T-helper 2 cell treated with Interferon-gamma antibody and Interleukin-4, amounts not matched to agents 5 μg/mL and 100 μg/mL, for 36 hours (primary cell): ENCODE results near the gene CDT1.
A peak's percentile ranks its signal among the peaks of the same experiment; 100 is the strongest.

ENCODE experiments used
- DNase-seq: peaks from one replicate; pipeline ENCODE4 v3.0.0; 2021; ENCODE audit warnings: low spot score
- H3K27ac Mint-ChIP-seq: one replicate; pipeline ENCODE4 v1.8.0; 2021; ENCODE audit warnings: mild to moderate bottlenecking, mixed read lengths
- H3K27me3 Mint-ChIP-seq: one replicate; pipeline ENCODE4 v1.8.0; 2021; ENCODE audit warnings: low read depth, mixed read lengths
- H3K36me3 Mint-ChIP-seq: one replicate; pipeline ENCODE4 v1.8.0; 2021; ENCODE audit warnings: low read depth, mixed read lengths
- H3K4me1 Mint-ChIP-seq: one replicate; pipeline ENCODE4 v1.8.0; 2021; ENCODE audit warnings: low read depth, mixed read lengths
- H3K4me3 Mint-ChIP-seq: one replicate; pipeline ENCODE4 v1.8.0; 2022; ENCODE audit warnings: mild to moderate bottlenecking, moderate library complexity, mixed read lengths
- H3K9me3 Mint-ChIP-seq: one replicate; pipeline ENCODE4 v1.8.0; 2021; ENCODE audit warnings: mixed read lengths

CDT1 gene

DNA sequence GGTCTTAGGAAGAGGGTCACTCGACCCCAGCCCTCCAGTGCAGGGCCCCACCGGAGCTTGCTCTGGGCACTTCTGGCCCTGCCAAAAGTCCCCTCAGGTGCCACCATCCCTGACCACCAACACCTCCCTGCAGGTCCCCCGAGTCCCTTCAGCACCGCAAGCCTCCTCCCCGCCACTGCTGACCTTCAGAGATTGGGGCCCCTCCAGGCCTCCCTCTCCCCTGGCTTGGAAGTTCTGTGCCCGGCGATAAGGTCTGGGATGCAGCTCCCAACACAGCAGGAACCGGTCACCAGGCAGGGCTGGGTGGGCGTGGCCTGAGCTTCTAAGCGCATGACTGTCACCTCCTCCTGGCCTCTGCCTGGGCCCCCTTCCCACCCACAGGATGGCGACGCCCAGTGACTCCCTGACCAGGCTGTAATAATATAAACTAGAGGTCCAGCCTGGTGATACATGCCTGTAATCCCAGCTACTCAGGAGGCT lies 29.7 kb upstream of the CDT1 start:
- H3K27ac Mint-ChIP-seq: no peak overlapping the region
- peaks cover 4% of the 10 kb centered on the region for H3K36me3 Mint-ChIP-seq
- H3K4me1 Mint-ChIP-seq: peaks cover 1% of the 10 kb centered on the region
- H3K27me3 Mint-ChIP-seq: no peaks in the 10 kb centered on the region
- no peak overlapping the region for H3K4me3 Mint-ChIP-seq
- DNase-seq: no peak
- H3K9me3 Mint-ChIP-seq: no peaks in the 10 kb centered on the region

DNA sequence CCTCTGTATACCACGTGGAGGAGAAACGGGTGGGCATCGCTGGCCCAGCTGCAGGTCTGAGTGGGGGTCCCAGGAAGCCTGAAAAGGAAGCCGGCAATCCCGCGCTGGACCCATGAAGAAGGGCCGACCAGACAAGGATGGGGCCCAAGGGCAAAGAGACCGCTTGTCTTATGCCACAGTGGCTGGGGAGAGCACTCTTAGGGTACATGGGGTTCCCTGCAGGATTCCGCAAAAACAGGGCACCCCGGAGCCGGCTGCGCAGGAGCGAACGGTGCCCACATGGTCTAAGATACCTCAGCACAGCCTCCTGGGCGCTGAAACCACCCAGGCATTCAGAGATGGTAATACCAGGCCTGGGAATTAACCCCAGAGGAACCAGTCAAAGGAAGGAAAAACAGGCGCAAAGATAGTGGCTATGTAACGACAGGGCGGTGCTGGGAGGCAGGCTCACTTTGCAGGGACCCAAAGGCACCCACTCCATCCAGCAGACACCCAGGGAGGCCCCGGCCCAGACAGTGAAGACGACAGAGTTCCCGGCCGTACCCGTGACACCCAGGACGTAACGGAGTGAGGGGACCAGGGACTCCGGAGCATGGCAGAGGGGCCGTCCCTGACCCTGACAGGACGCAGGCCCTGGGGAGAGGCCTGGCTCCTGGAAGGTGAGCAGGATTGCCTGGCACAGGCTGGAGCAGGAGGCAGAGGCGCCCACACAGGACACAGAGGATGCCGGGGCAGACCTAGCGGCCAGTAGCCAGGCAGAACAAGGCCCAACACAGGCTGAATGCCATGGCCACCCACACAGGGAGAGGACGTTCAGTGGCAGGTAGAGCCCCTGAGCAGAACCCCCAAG lies 28.8 kb upstream of the CDT1 start:
- Mint-ChIP-seq H3K27ac (no peak overlapping the region), H3K9me3 (no peaks in the 10 kb centered on the region), H3K4me3 (no peak overlapping the region), H3K36me3 (no peaks in the 10 kb centered on the region), H3K27me3 (no peaks in the 10 kb centered on the region), H3K4me1 (peaks cover 1% of the 10 kb centered on the region)
- no peak for DNase-seq

DNA sequence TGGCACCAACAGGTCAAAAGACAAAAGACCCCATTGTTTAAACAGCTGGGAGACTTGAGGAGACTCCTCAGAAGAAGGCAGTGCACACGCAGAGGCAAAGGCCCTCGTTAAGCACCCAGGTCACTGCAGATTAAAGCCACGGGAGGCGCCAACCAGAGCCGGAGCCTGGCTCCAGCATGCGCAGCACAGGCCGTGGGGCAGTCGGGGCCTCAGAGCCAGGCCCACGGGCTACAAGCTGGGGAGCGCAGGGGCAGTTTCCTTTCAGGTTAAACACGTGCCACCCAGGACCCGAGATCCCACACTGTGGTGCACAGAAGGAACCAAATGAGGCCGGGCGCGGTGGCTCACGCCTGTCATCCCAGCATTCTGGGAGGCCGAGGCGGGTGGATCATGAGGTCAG lies 27.8 kb upstream of the CDT1 start:
- no peaks in the 10 kb centered on the region for H3K36me3 Mint-ChIP-seq
- H3K4me1 Mint-ChIP-seq: peaks cover 10% of the 10 kb centered on the region
- peak overlapping the region; percentile 15 for H3K27ac Mint-ChIP-seq
- H3K27me3 Mint-ChIP-seq: no peaks in the 10 kb centered on the region
- no peak overlapping the region for H3K4me3 Mint-ChIP-seq
- no peak for DNase-seq
- H3K9me3 Mint-ChIP-seq: no peaks in the 10 kb centered on the region

DNA sequence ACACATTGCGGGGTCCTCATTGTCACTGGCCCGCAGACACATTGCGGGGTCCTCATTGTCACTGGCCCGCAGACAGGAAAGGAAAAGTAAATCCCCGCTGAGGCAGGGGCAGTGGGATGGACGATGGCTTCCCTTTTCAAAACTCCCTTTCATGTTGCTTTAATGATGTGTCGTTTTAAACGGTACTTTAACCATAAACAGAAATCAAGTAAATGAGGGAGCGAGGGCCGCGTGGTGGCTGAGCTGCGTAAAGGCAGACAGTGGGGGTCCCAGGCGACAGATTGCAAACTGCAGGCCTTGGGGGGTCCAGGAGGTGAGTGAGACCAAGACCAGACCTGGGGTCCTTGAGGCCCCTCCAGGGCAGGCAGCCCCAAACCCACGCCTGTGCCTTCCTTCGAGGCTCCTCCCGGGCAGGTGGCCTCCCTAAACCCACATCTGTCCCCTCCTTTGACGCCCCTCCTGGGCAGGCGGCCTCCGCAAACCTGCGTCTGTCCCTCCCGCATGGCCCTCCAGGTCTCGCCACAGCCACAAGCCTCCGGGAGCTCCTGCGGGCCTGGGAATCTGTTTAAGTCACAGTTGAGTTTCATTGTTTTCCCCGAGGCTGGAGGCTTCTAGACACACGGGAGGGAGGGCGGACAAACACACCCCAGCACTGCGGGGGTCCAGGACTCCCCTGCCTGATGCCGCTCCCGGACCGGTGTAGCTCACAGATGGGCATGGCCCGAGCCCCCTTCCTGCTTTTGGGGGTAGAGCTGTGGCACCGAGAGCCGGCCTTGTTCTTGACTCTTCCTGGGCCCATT lies 25.9 kb upstream of the CDT1 start:
- H3K4me1 Mint-ChIP-seq: peaks cover 28% of the 10 kb centered on the region
- H3K9me3 Mint-ChIP-seq: no peaks in the 10 kb centered on the region
- no peak overlapping the region for H3K27ac Mint-ChIP-seq
- peaks cover 4% of the 10 kb centered on the region for H3K36me3 Mint-ChIP-seq
- DNase-seq: no peak
- no peak overlapping the region for H3K4me3 Mint-ChIP-seq
- H3K27me3 Mint-ChIP-seq: no peaks in the 10 kb centered on the region

DNA sequence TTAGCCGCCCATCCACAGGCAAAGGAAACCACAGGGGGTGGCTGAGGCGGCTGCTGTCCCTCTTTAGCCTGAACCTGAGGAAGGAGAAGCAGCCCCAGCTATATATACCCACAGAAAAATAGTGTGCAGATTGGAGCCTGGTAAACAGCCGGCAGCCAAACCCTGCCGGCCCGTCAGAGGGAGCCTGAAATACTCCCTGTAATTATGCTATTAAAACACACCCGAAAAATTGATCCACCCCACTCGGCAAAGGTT lies 25.4 kb upstream of the CDT1 start:
- H3K36me3 Mint-ChIP-seq: peaks cover 8% of the 10 kb centered on the region
- no peak overlapping the region for H3K27ac Mint-ChIP-seq
- no peaks in the 10 kb centered on the region for H3K27me3 Mint-ChIP-seq
- H3K4me1 Mint-ChIP-seq: peaks cover 33% of the 10 kb centered on the region
- H3K9me3 Mint-ChIP-seq: no peaks in the 10 kb centered on the region
- H3K4me3 Mint-ChIP-seq: no peak overlapping the region
- no peak for DNase-seq

DNA sequence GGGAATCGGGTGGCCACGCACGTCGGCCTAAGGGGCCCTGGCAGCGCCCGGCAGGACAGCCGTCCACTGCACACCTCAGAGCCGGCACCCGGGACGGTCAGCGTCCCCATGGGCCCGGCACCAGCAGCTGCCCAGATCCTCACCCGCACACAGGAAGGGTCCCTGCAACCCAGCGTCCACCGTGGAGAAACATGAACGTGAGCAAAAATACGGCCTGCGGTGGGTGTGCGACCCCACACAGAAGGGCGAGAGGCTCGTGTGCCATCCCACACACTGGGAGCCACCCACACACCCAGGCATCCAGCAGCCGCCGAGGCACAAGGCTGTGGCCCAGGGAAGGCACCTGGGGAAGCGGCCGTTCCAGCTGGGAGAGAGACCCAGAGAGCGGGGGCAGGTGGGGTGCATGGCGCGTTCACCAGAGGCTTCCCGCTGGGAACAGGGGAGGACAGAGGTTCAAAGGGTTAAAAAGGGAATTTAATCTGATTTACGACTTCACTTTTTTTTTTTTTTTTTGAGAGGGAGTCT lies 25.0 kb upstream of the CDT1 start:
- no peaks in the 10 kb centered on the region for H3K27me3 Mint-ChIP-seq
- no peak for DNase-seq
- peaks cover 34% of the 10 kb centered on the region for H3K4me1 Mint-ChIP-seq
- no peak overlapping the region for H3K27ac Mint-ChIP-seq
- no peaks in the 10 kb centered on the region for H3K9me3 Mint-ChIP-seq
- H3K36me3 Mint-ChIP-seq: peaks cover 8% of the 10 kb centered on the region
- no peak overlapping the region for H3K4me3 Mint-ChIP-seq

DNA sequence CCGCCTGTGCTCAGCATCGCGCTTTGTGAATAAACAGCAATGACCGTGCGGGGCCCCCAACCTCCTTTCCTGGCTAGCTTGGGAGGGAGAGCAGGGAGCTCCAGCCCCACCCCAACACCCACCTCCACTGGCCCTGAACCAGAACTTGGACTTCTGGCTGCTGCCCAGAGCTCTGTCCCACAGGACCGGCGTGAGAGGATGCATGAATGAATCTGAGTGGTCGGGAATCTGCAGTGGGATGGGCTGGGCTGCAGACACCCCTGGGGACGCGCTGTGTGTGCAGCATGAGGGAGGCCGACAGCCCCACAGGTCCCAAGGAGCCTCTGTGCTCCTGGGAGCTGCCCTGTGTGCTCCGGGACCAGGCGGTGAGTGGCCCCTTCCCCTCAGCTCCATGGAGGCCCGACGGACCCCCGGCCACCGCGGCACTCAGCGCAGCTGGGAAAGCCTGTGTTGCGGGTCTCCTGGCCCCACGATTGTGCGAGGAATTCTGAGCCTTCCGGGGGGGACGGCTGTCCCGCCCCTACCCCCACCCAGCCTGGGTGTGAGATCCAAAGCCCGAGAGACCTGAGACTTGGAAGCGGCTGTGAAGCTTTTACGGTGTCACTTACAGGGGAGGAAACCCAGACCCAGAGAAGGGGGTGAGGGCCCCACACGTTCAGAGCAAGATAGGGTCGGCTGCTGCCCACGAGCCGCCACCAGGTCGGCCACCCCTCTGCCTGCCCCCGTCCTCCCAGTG lies 24.0 kb upstream of the CDT1 start:
- Mint-ChIP-seq H3K36me3 (peaks cover 8% of the 10 kb centered on the region), H3K4me1 (peaks cover 34% of the 10 kb centered on the region), H3K27ac (peak overlapping the region; percentile 87), H3K27me3 (no peaks in the 10 kb centered on the region), H3K4me3 (peak overlapping the region; percentile 88), H3K9me3 (no peaks in the 10 kb centered on the region)
- no peak for DNase-seq

DNA sequence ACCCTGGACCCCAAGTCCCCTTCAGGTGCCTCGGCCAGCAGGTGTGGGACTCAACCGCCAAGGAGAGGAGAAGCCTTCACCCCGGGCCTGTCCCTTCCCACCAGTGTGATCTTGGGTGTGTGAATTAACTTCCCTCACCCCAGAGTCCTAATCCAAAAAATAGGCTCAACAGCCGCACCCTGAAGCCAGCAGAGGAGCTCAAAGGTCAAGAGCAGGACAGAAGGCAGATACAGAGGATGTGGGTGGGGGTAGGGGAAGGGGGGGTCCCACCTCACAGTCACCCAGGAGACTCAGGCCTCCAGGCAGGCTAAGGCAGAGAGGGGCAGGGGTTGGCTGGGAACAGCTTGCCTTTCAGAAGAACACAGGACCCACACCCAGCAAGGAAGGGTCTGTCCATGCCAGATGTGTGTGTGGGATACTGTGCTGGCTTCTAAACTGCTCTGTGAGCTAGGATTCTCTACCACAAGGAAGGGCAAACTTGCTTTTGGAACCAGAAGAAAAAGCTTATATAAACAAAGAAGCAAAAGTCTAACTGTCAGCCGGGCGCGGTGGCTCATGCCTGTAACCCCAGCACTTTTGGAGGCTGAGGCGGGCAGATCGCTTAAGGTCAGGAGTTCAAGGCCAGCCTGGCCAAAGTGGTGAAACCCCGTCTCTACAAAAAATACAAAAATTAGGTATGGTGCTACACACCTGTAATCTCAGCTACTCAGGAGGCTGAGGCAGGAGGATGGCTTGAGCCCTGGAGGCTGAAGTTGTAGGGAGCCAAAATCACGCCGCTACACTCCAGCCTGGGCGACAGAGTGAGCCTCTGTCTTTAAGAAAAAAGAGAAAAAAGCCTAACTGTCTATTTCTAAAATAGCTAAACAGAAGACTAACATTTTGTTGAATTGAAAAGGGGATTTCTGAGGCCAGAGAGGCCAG lies 23.2 kb upstream of the CDT1 start:
- Mint-ChIP-seq H3K4me3 (peak overlapping the region; percentile 88), H3K27me3 (no peaks in the 10 kb centered on the region), H3K36me3 (peaks cover 8% of the 10 kb centered on the region), H3K27ac (peak overlapping the region; percentile 87), H3K4me1 (peaks cover 34% of the 10 kb centered on the region), H3K9me3 (no peaks in the 10 kb centered on the region)
- DNase-seq: no peak

DNA sequence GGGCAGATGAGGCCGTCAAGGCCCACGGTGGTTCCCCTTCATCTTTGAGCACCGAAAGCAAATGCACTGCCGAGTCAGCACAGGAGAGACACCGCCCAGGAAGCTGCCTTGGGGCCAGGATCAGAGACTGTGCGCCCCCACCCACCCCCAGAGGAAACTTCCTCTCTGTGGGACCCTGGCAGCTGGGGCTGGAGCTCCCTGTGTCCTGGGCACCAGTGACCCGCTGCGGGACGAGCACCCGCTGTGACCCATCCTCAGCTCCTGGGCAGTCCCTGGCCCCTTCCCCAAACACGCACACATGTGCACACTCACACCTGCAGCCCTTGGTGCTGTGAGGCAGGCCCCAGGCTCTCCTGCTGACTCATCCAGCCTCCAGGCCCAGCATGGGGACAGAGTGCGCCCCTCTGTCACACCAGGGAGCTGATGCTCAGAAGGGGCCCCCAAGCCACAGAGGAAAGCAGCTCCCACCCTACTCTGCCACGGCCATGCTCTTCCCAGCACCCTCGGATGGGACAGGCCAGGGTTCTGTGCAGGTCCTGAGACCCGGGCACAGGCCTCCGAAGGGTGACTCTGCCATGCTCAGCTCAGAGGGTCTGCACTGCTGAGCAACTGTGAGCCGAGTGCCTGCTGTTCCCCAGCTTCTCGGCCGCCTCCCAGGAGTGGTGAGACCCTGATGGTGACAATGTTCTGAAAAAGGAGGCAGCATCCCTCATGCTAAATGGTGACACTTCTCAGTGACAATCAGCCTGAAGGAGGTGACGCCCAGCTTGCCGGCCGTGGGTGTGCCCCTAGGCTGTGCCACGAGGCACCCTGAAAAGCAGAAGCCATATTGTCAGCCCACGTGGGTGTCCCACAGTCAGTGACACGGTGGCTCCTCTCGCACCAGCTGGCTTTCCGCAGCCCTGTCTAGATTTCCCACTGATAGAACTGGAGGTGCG lies 22.2 kb upstream of the CDT1 start:
- peaks cover 8% of the 10 kb centered on the region for H3K36me3 Mint-ChIP-seq
- H3K9me3 Mint-ChIP-seq: no peaks in the 10 kb centered on the region
- H3K27me3 Mint-ChIP-seq: no peaks in the 10 kb centered on the region
- peaks cover 34% of the 10 kb centered on the region for H3K4me1 Mint-ChIP-seq
- peak overlapping the region; percentile 88 for H3K4me3 Mint-ChIP-seq
- peak; percentile 72 for DNase-seq
- H3K27ac Mint-ChIP-seq: peak overlapping the region; percentile 87

DNA sequence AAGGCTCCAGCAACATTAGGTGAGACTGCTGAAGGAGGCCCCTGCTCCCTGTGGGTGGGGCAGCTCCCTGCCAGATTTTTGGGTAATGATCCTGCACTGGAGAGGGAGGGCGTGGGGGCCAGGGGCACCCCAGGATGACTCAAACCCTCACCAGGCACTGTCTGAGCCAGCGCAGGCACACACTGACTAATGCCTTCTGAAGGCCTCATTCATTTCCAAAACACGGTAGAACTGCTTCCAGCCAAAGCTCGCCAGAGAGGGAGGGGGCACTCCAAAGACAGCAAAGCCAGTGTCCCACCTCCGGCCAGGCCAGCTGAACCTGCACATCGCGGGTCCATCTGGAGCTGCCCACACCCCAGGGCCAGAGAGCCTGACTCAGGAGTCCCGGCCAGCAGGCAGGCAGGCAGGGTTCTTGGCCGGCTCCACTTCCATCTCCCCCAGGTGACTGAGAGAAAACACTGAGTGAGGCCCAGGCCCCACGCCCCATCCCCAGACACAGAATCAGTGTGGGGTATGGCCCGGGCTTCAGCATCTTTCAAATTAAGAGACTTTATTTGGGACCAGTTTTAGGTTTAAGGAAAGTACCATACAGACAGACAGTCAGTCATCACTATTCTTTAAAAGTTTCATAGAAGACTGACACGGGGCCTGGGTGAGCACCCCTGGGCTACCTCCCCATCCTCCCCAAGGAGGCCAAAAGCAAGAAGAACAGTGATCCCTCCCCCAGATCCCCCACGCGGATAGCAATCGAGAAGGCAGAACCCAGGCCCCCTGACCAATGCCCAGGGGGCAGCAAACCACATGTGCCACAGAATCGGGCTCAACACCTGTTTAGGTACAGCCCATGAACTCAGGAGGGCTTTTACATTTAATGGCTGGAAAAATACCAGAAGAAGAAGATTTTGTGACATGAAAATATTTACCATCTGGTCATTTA lies 20.9 kb upstream of the CDT1 start:
- Mint-ChIP-seq H3K9me3 (no peaks in the 10 kb centered on the region), H3K27ac (peak overlapping the region; percentile 87), H3K4me3 (peak overlapping the region; percentile 88), H3K36me3 (peaks cover 8% of the 10 kb centered on the region), H3K4me1 (peaks cover 34% of the 10 kb centered on the region), H3K27me3 (no peaks in the 10 kb centered on the region)
- peak; percentile 86 for DNase-seq

DNA sequence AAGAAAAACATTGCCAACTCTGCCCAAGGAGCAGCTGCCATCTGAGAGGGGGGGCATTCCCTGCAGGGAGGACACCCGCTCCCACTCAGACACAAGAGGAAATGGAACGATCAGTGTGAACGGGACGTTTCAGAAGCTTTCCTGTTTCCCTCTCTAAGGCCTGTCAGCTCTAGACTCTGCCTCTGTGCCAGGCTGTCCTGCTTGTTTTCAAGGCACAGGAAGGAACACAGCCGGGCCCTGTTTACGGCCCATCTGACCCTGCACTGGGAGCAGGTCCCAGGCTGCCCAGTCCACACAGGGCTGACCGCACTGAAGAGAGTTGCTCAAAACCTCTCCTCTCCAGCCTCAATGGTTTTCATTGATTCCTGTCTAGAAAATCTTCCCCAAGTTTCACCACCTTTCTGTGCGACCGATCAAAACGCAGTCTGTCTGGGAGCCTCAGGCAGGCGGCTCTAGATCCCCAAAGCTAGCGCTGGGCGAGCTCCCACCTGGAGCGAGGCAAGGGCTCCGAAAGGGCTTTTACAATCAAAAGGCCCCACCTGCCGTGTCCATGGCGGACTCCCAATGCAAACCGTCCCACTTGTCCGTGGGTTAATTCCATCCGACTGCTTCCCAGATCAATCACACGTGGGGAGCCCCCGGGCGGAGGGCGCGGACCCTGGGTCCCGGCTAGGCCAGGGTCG lies 20.1 kb upstream of the CDT1 start:
- Mint-ChIP-seq H3K27me3 (no peaks in the 10 kb centered on the region), H3K4me1 (peaks cover 33% of the 10 kb centered on the region), H3K27ac (peak overlapping the region; percentile 87), H3K9me3 (no peaks in the 10 kb centered on the region), H3K36me3 (peaks cover 8% of the 10 kb centered on the region), H3K4me3 (peak overlapping the region; percentile 88)
- no peak for DNase-seq
